Measurements from ENCODE around the gene UEVLD.

GRCh38 chr11:18581825-18582224 is 6.7 kb downstream of the UEVLD start:
- TF ChIP-seq CTCF (IDR thresholded peaks at IDR 0.05; ENCODE audit: low read depth, low read length): no peak
- TF ChIP-seq EZH2phosphoT487 (IDR thresholded peaks at IDR 0.05; ENCODE audit: low read depth): no peak
